Activated CD4-positive, alpha-beta T cell treated with anti-CD3 and anti-CD28 coated beads, Interleukin-2, amount 10 ng/mL, durations not matched to agents 24 days and 14 days (primary cell): ENCODE results near the gene SPAG16. TPM values are rescaled to one million over a fixed set of nuclear protein-coding genes. Genes with fewer than 3 reads are reported as not detected.

Source experiments
- DNase-seq: peaks from one replicate; pipeline ENCODE4 v3.0.0; 2022
- H3K27ac Mint-ChIP-seq: one replicate; pipeline ENCODE4 v1.8.0; 2022; ENCODE audit warnings: mild to moderate bottlenecking, mixed read lengths
- H3K27me3 Mint-ChIP-seq: one replicate; pipeline ENCODE4 v1.8.0; 2022; ENCODE audit warnings: mixed read lengths
- H3K36me3 Mint-ChIP-seq: one replicate; pipeline ENCODE4 v1.8.0; 2022; ENCODE audit warnings: low read depth, mild to moderate bottlenecking, mixed read lengths
- H3K4me1 Mint-ChIP-seq: one replicate; pipeline ENCODE4 v1.8.0; 2021; ENCODE audit warnings: mixed read lengths
- H3K4me3 Mint-ChIP-seq: one replicate; pipeline ENCODE4 v1.8.0; 2022; ENCODE audit warnings: mild to moderate bottlenecking, moderate library complexity, mixed read lengths
- H3K9me3 Mint-ChIP-seq: one replicate; pipeline ENCODE4 v1.8.0; 2021; ENCODE audit warnings: mixed read lengths
- intact Hi-C: fragments of 100-400 bp; cut with micrococcal nuclease; formaldehyde crosslinking; loops from one replicate; pipeline ENCODE4 v1.15.1; 2023
- total RNA-seq: library from RNA; stranded (reverse); gene quantifications from 2 replicates; pipeline ENCODE4 v1.2.3, GENCODE V29; 2022

The SPAG16 gene
- total RNA-seq, 1 donor from 2014 or later = 7.2 TPM

DNA sequence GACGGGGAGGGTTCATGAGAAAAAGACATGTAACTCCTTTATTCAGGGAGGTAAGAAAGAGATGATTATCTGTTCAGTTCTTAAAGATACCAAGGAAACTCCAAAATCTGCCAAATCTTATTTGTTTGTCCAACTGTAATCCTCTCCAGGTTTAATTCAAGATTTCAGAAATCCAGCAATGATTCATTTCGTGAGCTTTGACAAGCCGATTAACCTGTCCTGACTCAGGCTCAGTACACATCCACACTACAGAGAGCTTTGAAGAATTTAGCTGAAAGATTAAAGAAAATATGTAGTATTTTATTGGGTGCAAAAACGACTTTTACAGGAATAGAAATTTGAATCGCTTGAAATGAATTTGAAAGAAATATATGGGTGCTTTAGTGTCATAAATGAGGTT is 1.1 kb downstream of the SPAG16 start:
- peaks cover 3% of the 10 kb centered on the region for H3K27me3 Mint-ChIP-seq
- H3K27ac Mint-ChIP-seq = no peak overlapping the region

GRCh38 chr2:213286161-213286560 is 1.9 kb downstream of the SPAG16 start:
- H3K36me3 Mint-ChIP-seq = no peaks in the 10 kb centered on the region
- H3K27ac Mint-ChIP-seq = no peak overlapping the region
- DNase-seq = no peak
- H3K27me3 Mint-ChIP-seq = no peaks in the 10 kb centered on the region
- intact Hi-C loops = loop anchor here (10.0 kb wide), 1 partner anchor 1519 kb away; the partner anchor contains the start of gene BARD1
- no peak overlapping the region for H3K4me3 Mint-ChIP-seq
- no peaks in the 10 kb centered on the region for H3K9me3 Mint-ChIP-seq
- peaks cover 17% of the 10 kb centered on the region for H3K4me1 Mint-ChIP-seq

More for the DNA sequence above, 1.1 kb downstream of the SPAG16 start:
- intact Hi-C loops = loop anchor here (2.0 to 10.0 kb wide), 2 partner anchors 35 to 1519 kb away; partner anchors contain the start of gene BARD1
- no peaks in the 10 kb centered on the region for H3K9me3 Mint-ChIP-seq
- H3K36me3 Mint-ChIP-seq = no peaks in the 10 kb centered on the region
- peak overlapping the region; percentile 47 for H3K4me3 Mint-ChIP-seq
- peaks cover 17% of the 10 kb centered on the region for H3K4me1 Mint-ChIP-seq
- DNase-seq = no peak

- no peak overlapping the region for H3K4me3 Mint-ChIP-seq
- H3K36me3 Mint-ChIP-seq = no peaks in the 10 kb centered on the region
- H3K27ac Mint-ChIP-seq = no peak overlapping the region
- intact Hi-C loops = loop anchor here (10.0 kb wide), 1 partner anchor 1516 kb away; the partner anchor contains the start of gene BARD1
- no peaks in the 10 kb centered on the region for H3K27me3 Mint-ChIP-seq
- no peak for DNase-seq
- peaks cover 7% of the 10 kb centered on the region for H3K4me1 Mint-ChIP-seq
- no peaks in the 10 kb centered on the region for H3K9me3 Mint-ChIP-seq
Measured at GRCh38 chr2:213288913-213289700, 4.8 kb downstream of the SPAG16 start.

GRCh38 chr2:213290501-213290900 is 6.2 kb downstream of the SPAG16 start:
- Mint-ChIP-seq H3K4me3 (no peak overlapping the region), H3K27ac (no peak overlapping the region), H3K9me3 (no peaks in the 10 kb centered on the region), H3K36me3 (no peaks in the 10 kb centered on the region), H3K4me1 (peaks cover 2% of the 10 kb centered on the region), H3K27me3 (no peaks in the 10 kb centered on the region)
- DNase-seq = no peak
- intact Hi-C loops = no loop called here

DNA sequence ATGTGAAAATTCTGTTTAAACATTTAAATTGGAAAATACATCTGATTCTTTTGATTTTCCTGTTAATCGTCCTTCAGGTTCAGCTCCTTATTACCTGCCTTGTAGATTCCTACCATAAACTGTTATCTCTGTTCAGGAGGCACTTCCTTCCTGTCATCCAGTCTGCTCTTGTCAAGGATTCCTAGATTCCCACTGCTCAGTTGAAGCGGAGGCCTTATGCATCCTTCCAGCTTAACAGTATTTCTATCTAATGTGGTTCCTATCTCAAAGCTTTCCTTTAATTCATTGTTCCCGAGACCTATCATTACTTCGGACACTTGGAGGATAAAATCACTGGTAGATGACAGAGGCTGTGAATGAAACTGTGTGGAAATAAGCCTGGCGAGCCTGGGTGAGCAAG is 12.0 kb downstream of the SPAG16 start:
- Mint-ChIP-seq H3K36me3 (peaks cover 13% of the 10 kb centered on the region), H3K9me3 (no peaks in the 10 kb centered on the region), H3K27me3 (no peaks in the 10 kb centered on the region), H3K27ac (no peak overlapping the region), H3K4me3 (no peak overlapping the region), H3K4me1 (no peaks in the 10 kb centered on the region)
- intact Hi-C loops = no loop called here
- no peak for DNase-seq

GRCh38 chr2:213306316-213306942 is 22.2 kb downstream of the SPAG16 start:
- Mint-ChIP-seq H3K4me3 (no peak overlapping the region), H3K27ac (no peak overlapping the region), H3K27me3 (no peaks in the 10 kb centered on the region), H3K36me3 (peaks cover 27% of the 10 kb centered on the region), H3K4me1 (no peaks in the 10 kb centered on the region), H3K9me3 (peaks cover 14% of the 10 kb centered on the region)
- intact Hi-C loops = no loop called here
- no peak for DNase-seq

GRCh38 chr2:213315168-213315876 is 31.1 kb downstream of the SPAG16 start:
- DNase-seq = no peak
- H3K27ac Mint-ChIP-seq = no peak overlapping the region
- no peaks in the 10 kb centered on the region for H3K4me1 Mint-ChIP-seq
- H3K36me3 Mint-ChIP-seq = peaks cover 2% of the 10 kb centered on the region
- intact Hi-C loops = no loop called here
- H3K27me3 Mint-ChIP-seq = no peaks in the 10 kb centered on the region
- H3K9me3 Mint-ChIP-seq = no peaks in the 10 kb centered on the region
- H3K4me3 Mint-ChIP-seq = no peak overlapping the region

DNA sequence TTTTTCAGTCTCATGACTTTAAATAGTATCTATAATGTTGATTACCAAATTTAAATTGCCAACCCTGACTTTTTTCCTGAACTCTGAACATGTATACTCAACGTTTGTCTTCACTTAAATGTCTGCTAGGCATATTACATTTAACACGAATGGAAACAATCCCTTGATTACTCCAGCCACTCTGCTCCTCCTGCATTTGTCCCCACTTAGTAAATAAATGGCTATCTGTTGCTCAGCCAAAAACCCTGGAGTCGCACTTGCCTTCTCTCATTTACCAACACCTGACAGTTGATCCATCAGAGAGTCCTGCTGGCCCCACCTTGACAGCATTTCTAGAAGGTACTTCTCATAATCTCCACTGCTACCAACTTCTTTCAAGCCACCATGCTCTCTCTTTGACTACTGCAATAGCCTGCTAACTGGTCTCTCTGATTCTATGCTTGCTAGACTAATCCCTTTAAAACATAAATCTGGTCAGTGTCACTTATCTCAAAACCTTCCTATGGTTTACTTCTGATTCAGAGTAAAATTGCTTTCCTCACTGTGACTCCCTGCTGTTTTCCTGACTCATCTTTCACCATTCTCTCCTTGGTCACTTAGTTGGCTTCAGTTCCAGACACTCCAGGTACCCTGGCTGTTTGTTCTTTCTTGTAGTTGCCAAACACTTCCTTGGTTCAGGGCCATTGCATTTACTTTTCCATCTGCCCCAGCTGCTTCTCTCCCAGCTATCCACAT is 31.9 kb downstream of the SPAG16 start:
- Mint-ChIP-seq H3K27ac (no peak overlapping the region), H3K36me3 (peaks cover 2% of the 10 kb centered on the region), H3K27me3 (no peaks in the 10 kb centered on the region), H3K4me3 (no peak overlapping the region), H3K9me3 (no peaks in the 10 kb centered on the region), H3K4me1 (no peaks in the 10 kb centered on the region)
- intact Hi-C loops = no loop called here
- no peak for DNase-seq

DNA sequence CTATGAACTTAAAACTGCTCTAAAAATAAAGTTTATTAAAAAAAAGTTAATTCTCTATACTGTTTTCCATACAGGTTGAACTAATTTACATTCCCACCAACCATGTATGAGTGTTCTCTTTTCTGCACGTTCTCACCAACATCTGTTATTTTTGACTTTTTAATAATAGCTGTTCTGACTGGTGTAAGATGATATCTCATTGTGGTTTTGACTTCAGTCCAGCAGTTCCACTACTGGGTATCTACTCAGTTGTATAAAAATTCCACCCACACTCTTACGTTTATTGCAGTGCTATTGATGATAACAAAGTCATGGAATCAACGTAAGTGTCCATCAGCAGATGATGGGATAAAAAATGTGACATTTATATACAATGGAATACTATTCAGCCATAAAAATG is 33.7 kb downstream of the SPAG16 start:
- Mint-ChIP-seq H3K27ac (no peak overlapping the region), H3K9me3 (no peaks in the 10 kb centered on the region), H3K27me3 (no peaks in the 10 kb centered on the region), H3K36me3 (peaks cover 4% of the 10 kb centered on the region), H3K4me1 (no peaks in the 10 kb centered on the region), H3K4me3 (no peak overlapping the region)
- DNase-seq = no peak
- intact Hi-C loops = no loop called here

- intact Hi-C loops = no loop called here
- Mint-ChIP-seq H3K4me1 (no peaks in the 10 kb centered on the region), H3K4me3 (no peak overlapping the region), H3K9me3 (no peaks in the 10 kb centered on the region), H3K27me3 (no peaks in the 10 kb centered on the region), H3K27ac (no peak overlapping the region), H3K36me3 (peaks cover 4% of the 10 kb centered on the region)
- no peak for DNase-seq
Measured at GRCh38 chr2:213320604-213321003, 36.3 kb downstream of the SPAG16 start.

DNA sequence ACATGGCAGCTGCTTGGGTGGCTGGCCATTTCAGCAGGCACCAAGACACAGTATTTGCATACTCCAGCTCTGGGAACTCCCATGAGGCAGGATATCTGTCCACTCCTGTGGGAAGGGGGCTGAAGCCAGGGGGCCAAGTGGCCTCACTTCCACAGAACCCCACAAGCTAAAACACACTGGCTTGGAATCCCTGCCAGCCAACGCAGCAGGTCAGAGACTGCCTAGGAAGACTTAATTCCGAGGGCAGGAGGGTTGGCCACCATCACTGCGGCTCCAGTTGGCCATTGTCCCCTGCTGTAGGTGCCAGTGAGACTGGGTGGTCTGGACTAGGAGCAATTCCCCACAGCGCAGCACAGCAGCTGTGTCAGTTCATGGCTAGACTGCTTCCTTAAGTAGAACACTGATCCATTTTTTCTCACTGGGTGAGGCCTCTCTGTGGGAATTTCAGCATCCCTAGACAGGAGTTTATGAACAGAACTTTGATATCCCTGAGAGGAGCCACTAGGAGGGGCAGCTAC is 52.0 kb downstream of the SPAG16 start:
- intact Hi-C loops = no loop called here

GRCh38 chr2:213353419-213353818 is 69.2 kb downstream of the SPAG16 start:
- H3K4me3 Mint-ChIP-seq = no peak overlapping the region
- H3K36me3 Mint-ChIP-seq = no peaks in the 10 kb centered on the region
- DNase-seq = no peak
- H3K9me3 Mint-ChIP-seq = peaks cover 9% of the 10 kb centered on the region
- intact Hi-C loops = no loop called here
- H3K4me1 Mint-ChIP-seq = no peaks in the 10 kb centered on the region
- H3K27ac Mint-ChIP-seq = no peak overlapping the region
- no peaks in the 10 kb centered on the region for H3K27me3 Mint-ChIP-seq

More for the DNA sequence above, 52.0 kb downstream of the SPAG16 start:
- DNase-seq = no peak
- H3K4me1 Mint-ChIP-seq = no peaks in the 10 kb centered on the region
- no peak overlapping the region for H3K4me3 Mint-ChIP-seq
- no peaks in the 10 kb centered on the region for H3K27me3 Mint-ChIP-seq
- no peaks in the 10 kb centered on the region for H3K36me3 Mint-ChIP-seq
- H3K27ac Mint-ChIP-seq = no peak overlapping the region
- H3K9me3 Mint-ChIP-seq = peaks cover 11% of the 10 kb centered on the region

DNA sequence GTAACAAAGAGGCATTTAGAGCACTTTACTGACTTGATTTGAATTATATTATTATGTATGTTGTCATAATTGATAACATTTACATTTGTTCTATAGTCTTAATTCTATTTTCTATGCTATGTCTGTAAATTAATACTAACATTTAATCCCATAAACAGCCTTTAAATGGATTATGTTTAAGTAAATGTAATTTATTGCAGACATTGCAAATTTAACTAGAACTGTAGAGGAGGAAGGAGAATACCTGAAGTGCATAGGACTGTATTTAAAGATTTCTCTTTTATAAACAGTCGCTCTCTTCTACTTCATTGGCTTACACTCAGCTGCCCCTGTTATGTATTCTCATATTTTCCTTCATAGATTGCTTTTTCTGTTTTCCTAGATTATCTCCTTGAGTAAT is 92.4 kb downstream of the SPAG16 start:
- DNase-seq = no peak
- intact Hi-C loops = no loop called here
- Mint-ChIP-seq H3K4me3 (no peak overlapping the region), H3K9me3 (no peaks in the 10 kb centered on the region), H3K27me3 (no peaks in the 10 kb centered on the region), H3K36me3 (no peaks in the 10 kb centered on the region), H3K27ac (no peak overlapping the region), H3K4me1 (no peaks in the 10 kb centered on the region)
